WERI-Rb-1 (cell line): ENCODE measurements around the gene ARMH1.

Experiments used
- DNase-seq: peaks from one replicate; pipeline ENCODE4 v3.0.0-alpha.2; 2020
- H3K27ac ChIP-seq: fragments of 250-450 bp; sonication (Bioruptor Pico); 2 replicates; pipeline ENCODE4 v1.5.1; 2020; ENCODE audit warnings: mild to moderate bottlenecking, moderate library complexity
- H3K27me3 ChIP-seq: fragments of 250-450 bp; sonication (Bioruptor Pico); 2 replicates; pipeline ENCODE4 v1.5.1; 2021; ENCODE audit warnings: mild to moderate bottlenecking, low read depth, moderate library complexity; ENCODE audit not compliant: insufficient read depth, severe bottlenecking
- H3K36me3 ChIP-seq: fragments of 250-450 bp; sonication (Bioruptor Pico); 2 replicates; pipeline ENCODE4 v1.5.1; 2020; ENCODE audit warnings: mild to moderate bottlenecking, moderate library complexity
- H3K4me3 ChIP-seq: 2 replicates; pipeline ENCODE4 v1.5.1; 2011; ENCODE audit warnings: low read depth, mild to moderate bottlenecking, control low read depth, low read length
- H3K9me3 ChIP-seq: fragments of 250-450 bp; sonication (Bioruptor Pico); 2 replicates; pipeline ENCODE4 v1.5.1; 2021; ENCODE audit warnings: mild to moderate bottlenecking, moderate library complexity; ENCODE audit not compliant: severe bottlenecking
- CTCF ChIP-seq: IDR thresholded peaks from 2 replicates; pipeline ENCODE4 v1.5.1; 2011; ENCODE audit warnings: low read depth, mild to moderate bottlenecking, control low read depth, inconsistent platforms, low read length

Gene ARMH1

GRCh38 chr1:44636688-44637598 lies 37.6 kb upstream of the ARMH1 start:
- Histone ChIP-seq H3K27me3 (no peaks in the 10 kb centered on the region), H3K36me3 (peaks cover 83% of the 10 kb centered on the region), H3K4me3 (peak overlapping the region; percentile 17), H3K9me3 (no peaks in the 10 kb centered on the region), H3K27ac (peak overlapping the region; percentile 97)
- DNase-seq, result peak; percentile 56
- no peak for TF ChIP-seq CTCF

- H3K4me3 ChIP-seq, result peak overlapping the region; percentile 30
- H3K27me3 ChIP-seq, result no peaks in the 10 kb centered on the region
- DNase-seq, result peak; percentile 98
- H3K27ac ChIP-seq, result peak overlapping the region; percentile 97
- TF ChIP-seq CTCF, result 0 out of 2 replicates have a peak, but pooled peaks have one; percentile 10
- H3K36me3 ChIP-seq, result peaks cover 84% of the 10 kb centered on the region
- H3K9me3 ChIP-seq, result no peaks in the 10 kb centered on the region
These were observed 36.7 kb upstream of the ARMH1 start for GRCh38 chr1:44637702-44638411.

- Histone ChIP-seq H3K27ac (peak overlapping the region; percentile 97), H3K4me3 (peak overlapping the region; percentile 19), H3K27me3 (no peaks in the 10 kb centered on the region), H3K9me3 (no peaks in the 10 kb centered on the region), H3K36me3 (peaks cover 78% of the 10 kb centered on the region)
- DNase-seq, result peak; percentile 93
- no peak for TF ChIP-seq CTCF
These were observed 34.2 kb upstream of the ARMH1 start for GRCh38 chr1:44640200-44640853.

- DNase-seq, result no peak
- Histone ChIP-seq H3K4me3 (no peak overlapping the region), H3K27ac (peak overlapping the region; percentile 97), H3K9me3 (no peaks in the 10 kb centered on the region), H3K27me3 (no peaks in the 10 kb centered on the region), H3K36me3 (peaks cover 78% of the 10 kb centered on the region)
- no peak for TF ChIP-seq CTCF
These were observed 33.1 kb upstream of the ARMH1 start for GRCh38 chr1:44641126-44642102.

- H3K9me3 ChIP-seq, result no peaks in the 10 kb centered on the region
- DNase-seq, result no peak
- TF ChIP-seq CTCF, result no peak
- peak overlapping the region; percentile 97 for H3K27ac ChIP-seq
- no peaks in the 10 kb centered on the region for H3K27me3 ChIP-seq
- peaks cover 78% of the 10 kb centered on the region for H3K36me3 ChIP-seq
- no peak overlapping the region for H3K4me3 ChIP-seq
These were observed 32.3 kb upstream of the ARMH1 start for GRCh38 chr1:44642255-44642654.
